HG02852 (cell line): ENCODE measurements around the gene EXOC7.
A peak's percentile ranks its signal among the peaks of the same experiment; 100 is the strongest.
"Not testable (repeated sequence)": the region's sequence is repeated elsewhere in the genome, so short reads cannot be mapped to it uniquely, and the experiment has no call there.

Experiments used
- ATAC-seq: cut with Tn5 transposase; IDR thresholded peaks from one replicate; pipeline ENCODE4 v1.9.1; 2021; ENCODE audit warnings: mild to moderate bottlenecking, moderate library complexity; ENCODE audit not compliant: unreplicated experiment

EXOC7 gene

DNA sequence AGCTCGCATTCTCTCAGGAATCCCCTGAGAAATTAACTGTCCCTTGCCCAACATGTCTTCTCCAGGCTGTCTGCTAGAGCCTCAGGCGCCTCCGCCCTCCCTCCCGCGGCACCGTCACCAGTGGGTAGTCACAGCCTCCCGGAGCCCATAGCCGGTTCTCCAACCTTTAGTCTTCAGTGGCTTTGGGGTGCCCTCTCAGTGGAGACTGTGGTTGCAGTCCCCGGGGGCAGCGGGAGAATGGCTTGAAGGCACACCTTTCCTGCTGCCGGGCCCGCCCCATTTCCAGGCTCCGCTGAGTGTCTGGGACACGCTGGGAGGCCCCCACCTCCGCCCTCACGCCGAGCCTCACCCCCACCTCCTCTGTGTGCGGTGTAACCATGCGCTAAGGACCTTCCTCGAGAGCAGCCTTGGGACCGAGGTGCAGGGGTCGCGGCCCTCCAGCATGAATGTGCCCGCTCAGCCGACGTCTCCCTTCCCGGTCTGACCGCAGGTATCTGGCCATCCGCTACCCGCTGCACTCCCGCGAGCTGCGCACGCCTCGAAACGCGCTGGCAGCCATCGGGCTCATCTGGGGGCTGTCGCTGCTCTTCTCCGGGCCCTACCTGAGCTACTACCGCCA is 27.3 kb downstream of the EXOC7 start:
- no peak for ATAC-seq

DNA sequence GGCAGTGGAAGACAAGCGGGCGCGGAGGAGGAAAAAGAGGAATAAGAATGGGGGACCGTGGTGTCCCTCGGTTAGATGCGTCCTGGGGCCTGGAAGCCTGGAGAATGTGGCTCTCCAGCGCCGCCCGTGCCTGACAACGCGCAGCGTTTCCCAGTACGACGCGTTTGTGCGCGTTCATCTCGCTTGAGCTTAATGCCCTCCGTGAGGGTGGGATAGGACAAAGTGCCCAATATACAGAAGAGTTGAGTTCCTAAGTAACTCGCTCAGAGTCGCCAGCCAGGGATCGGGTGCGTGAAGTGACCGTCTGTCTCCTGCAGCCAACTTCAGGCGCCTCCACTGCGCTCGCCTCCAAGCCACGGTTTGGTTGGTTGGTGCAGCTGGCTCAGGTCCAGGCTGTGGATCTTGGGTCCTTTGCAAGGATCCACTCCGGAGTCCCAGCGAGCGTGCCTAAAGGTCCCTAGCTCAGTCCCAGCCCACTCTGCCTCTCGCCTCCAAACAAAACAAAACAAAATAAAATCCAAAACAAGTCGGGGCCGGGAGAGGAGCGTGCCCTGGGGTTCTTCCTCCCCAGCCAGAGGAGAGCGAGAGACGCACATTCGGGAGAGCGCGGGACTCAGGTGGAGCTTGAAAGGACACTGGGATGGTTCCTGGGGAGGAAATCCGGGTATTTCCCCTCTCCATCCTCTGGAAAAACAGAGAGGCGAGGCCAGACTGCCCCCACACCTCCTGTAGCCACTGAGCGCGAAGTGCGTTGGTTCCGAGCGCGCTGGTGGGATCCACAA is 28.0 kb downstream of the EXOC7 start:
- no peak for ATAC-seq

DNA sequence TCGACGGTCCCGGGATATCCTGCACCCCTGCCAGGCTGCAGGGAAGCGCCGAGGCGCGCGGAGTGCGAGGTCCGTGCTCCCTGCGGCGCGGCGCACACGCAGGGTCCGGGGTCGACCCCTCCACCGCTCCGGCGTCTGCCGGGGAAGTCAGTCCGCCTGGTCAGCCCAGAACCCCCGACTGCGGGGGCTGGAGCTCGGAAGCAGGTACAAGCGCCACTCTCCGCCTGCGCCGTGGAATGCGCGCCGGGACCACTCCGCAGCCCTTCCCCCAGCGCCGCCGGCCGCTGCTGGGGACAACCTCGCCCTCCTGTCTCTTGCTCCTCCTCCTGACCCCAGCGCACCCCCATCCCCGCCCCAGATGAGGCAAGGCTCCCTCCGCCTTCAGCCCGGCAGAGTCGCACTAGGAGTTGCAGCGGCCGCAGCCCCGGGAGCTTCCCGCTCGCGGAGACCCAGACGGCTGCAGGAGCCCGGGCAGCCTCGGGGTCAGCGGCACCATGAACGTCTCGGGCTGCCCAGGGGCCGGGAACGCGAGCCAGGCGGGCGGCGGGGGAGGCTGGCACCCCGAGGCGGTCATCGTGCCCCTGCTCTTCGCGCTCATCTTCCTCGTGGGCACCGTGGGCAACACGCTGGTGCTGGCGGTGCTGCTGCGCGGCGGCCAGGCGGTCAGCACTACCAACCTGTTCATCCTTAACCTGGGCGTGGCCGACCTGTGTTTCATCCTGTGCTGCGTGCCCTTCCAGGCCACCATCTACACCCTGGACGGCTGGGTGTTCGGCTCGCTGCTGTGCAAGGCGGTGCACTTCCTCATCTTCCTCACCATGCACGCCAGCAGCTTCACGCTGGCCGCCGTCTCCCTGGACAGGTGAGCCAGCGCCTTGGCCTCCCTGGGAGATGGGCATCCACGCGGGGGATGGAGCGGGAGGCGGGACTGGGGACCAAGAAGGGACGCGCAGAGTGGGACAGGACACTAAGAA is 28.9 kb downstream of the EXOC7 start, which contains the start of gene GALR2:
Gene GALR2 (plus strand): TSS at position 392 of the 974 bp plus-strand sequence. CDS start 103 bp downstream, at position 495.
- ATAC-seq: no peak

- peak; percentile 85 for ATAC-seq
These were observed 31.3 kb downstream of the EXOC7 start, which contains the start of gene SRP68 for GRCh38 chr17:76072148-76072858. Gene SRP68, minus strand, starts transcription at chr17:76072517. Its CDS starts 26 bp downstream, at chr17:76072491.

DNA sequence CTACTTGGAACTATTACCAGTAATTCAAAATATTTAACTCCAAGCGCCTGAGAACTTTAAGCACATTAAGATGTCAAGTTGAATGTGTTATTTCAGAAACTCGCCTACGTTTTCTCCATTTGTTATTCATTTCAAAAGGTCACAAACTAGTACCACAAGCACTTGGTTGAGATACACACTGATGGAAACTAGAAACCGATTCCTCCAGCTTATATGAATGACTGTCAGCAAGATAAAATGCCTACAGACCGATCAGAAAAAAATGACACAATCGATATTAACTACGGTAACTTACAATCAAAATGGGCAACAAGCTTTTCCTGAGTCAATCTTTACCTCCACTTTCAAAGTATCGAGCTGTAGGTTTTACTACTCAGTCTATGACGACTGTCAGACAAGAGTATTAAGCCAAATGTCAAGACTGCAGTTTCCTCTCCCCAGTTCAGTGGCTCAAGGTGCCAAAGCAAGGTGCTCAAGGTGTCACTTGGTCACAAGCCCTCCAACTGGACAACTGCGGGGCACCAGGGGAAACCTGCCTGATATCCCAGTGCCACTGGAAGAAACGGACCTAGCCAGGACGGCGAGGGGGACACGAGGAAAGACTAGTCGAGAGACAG is 31.9 kb downstream of the EXOC7 start:
- no peak for ATAC-seq

GRCh38 chr17:76065775-76066174 is 37.8 kb downstream of the EXOC7 start:
- ATAC-seq: no peak

DNA sequence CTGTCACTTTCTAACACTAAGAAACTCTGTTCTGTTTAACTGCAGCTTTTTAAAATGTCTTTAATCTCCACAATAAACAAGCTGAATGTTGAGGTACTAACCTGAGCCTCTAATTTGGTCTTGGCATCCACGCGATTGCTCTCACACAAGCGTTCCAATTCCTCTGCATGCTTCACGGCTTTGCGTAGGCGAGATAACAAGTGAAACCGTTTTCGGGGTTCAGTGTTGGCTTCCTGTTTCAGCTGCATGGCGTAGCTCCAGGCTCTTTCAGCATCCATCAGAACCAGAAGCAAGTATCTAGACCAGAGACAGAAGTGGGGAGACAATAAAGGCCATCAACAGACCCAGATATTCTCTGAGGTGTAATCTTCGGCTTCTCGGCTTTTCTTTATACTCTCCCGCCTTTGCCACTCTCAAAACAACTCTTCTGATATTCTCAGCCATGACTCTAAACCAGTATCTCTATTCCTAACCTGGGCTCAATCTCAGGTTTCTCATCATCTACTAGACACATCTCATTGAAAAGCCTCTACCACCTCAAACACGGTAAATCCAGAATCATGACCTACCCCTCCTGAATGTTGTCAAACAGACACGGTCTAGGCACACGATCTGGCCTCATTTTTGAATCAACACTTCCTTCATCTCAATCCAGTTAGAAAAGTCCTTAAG is 39.6 kb downstream of the EXOC7 start:
- ATAC-seq: no peak

- ATAC-seq: not testable (repeated sequence)
These were observed 45.3 kb downstream of the EXOC7 start for GRCh38 chr17:76058264-76058663.

DNA sequence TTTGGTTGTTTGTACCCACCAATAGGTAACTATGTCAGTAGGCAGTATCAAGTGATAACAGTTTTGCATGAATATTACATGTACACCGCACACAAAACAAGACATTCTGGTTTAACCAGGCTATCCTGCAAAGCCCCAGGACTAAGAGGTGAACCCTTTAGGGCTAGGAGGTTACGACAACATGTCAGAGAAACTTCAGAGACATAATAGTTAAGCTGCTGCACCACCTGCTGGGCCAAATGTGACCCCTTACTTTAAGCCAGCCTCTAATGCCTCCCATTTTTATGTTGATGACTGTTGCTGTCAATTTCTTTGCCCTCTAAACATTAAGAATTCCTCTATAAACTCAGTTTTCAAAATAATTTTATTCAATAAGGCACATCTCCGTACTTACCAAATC is 46.7 kb downstream of the EXOC7 start:
- no peak for ATAC-seq

- ATAC-seq: no peak
These were observed 49.5 kb downstream of the EXOC7 start for GRCh38 chr17:76054112-76054476.

- ATAC-seq: no peak
These were observed 50.1 kb downstream of the EXOC7 start for GRCh38 chr17:76053246-76054111.

- ATAC-seq: no peak
These were observed 52.0 kb downstream of the EXOC7 start for GRCh38 chr17:76051561-76051960.

- no peak for ATAC-seq
These were observed 52.8 kb downstream of the EXOC7 start for GRCh38 chr17:76050538-76051467.

GRCh38 chr17:76049836-76050537 is 53.6 kb downstream of the EXOC7 start:
- no peak for ATAC-seq

DNA sequence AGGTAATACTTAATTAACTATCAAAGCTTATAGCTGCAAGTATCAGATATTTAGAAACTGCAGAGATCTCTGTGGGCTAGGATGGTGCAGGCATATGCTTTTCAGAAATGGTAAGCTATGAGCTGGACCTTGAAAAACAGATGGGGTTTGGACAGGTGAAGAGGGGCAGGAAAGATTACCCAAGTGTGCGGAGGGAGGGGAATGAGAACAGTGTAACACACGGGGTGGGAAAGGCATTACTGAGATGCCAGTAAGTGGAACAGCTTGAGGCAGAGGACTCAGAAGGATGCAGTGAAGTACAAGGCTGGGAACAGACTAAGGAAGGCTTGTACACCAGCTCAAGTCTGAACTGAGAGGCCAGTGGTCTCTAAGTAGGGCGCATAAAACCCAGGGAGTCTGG is 54.3 kb downstream of the EXOC7 start:
- no peak for ATAC-seq

DNA sequence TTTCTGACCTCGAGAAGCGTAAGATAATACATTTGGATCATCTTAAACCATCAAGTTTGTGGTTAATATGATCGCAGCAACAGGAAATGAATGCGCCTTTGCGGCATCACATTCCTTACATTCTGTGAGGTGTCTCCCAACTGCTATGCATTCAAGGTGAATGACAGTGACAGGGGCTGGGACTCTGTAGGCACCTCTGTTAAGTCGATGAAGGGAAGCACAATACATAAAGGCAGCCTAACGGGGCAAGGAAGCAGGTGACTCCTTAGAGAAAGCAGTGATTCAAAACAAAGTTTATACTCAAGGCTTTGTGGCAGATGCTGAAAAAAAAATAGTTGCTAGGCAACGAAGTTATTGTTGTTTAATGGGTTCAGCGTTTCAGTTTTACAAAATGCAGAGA is 54.9 kb downstream of the EXOC7 start:
- no peak for ATAC-seq

- ATAC-seq: no peak
These were observed 55.5 kb downstream of the EXOC7 start for GRCh38 chr17:76048025-76048605.
